Mesendoderm (in vitro differentiated cells): ENCODE data around the gene ERC2.
A peak's percentile ranks its signal among the peaks of the same experiment; 100 is the strongest.

Experiments used
- DNase-seq: peaks from one replicate; pipeline ENCODE4 v3.0.0; 2013
- H2AK5ac ChIP-seq: 2 replicates; pipeline ENCODE4 v1.6.1; 2013; ENCODE audit warnings: low read length, inconsistent platforms
- H2BK120ac ChIP-seq: 2 replicates; pipeline ENCODE4 v1.6.1; 2013; ENCODE audit warnings: low read depth, mild to moderate bottlenecking, low read length, moderate library complexity, mixed read lengths
- H2BK15ac ChIP-seq: replicated peaks from 2 replicates; pipeline ENCODE4 v1.6.1; 2013; ENCODE audit warnings: low read depth, mild to moderate bottlenecking, moderate library complexity
- H2BK5ac ChIP-seq: 2 replicates; pipeline ENCODE4 v1.6.1; 2013; ENCODE audit warnings: low read length, inconsistent platforms
- H3K18ac ChIP-seq: 2 replicates; pipeline ENCODE4 v1.6.1; 2013; ENCODE audit warnings: mild to moderate bottlenecking, low read length, mixed read lengths
- H3K23ac ChIP-seq: one replicate; pipeline ENCODE4 v1.6.1; 2013; ENCODE audit warnings: low read length
- H3K27ac ChIP-seq: 2 replicates; pipeline ENCODE4 v1.5.1; 2013; ENCODE audit warnings: low read depth, mild to moderate bottlenecking, inconsistent platforms, low read length, moderate library complexity
- H3K27me3 ChIP-seq: 2 replicates; pipeline ENCODE4 v1.6.1; 2013; ENCODE audit warnings: low read length, control low read depth, mild to moderate bottlenecking, inconsistent platforms; ENCODE audit not compliant: insufficient read depth, poor library complexity
- H3K36me3 ChIP-seq: 2 replicates; pipeline ENCODE4 v1.6.1; 2013; ENCODE audit warnings: low read length, inconsistent platforms; ENCODE audit not compliant: control insufficient read depth, insufficient read depth
- H3K4ac ChIP-seq: one replicate; pipeline ENCODE4 v1.6.1; 2013; ENCODE audit warnings: low read depth, mild to moderate bottlenecking, low read length, moderate library complexity
- H3K4me1 ChIP-seq: 2 replicates; pipeline ENCODE4 v1.6.1; 2013; ENCODE audit warnings: low read depth, low read length, inconsistent platforms; ENCODE audit not compliant: control insufficient read depth
- H3K4me2 ChIP-seq: 2 replicates; pipeline ENCODE4 v1.6.1; 2013; ENCODE audit warnings: low read length
- H3K4me3 ChIP-seq: 2 replicates; pipeline ENCODE4 v1.5.1; 2013; ENCODE audit warnings: mild to moderate bottlenecking, low read length
- H3K56ac ChIP-seq: one replicate; pipeline ENCODE4 v1.6.1; 2013; ENCODE audit warnings: low read length
- H3K79me1 ChIP-seq: 2 replicates; pipeline ENCODE4 v1.6.1; 2013; ENCODE audit warnings: low read length, inconsistent platforms
- H3K79me2 ChIP-seq: 2 replicates; pipeline ENCODE4 v1.6.1; 2013; ENCODE audit warnings: mild to moderate bottlenecking, low read length; ENCODE audit not compliant: control insufficient read depth, insufficient read depth
- H3K9ac ChIP-seq: 2 replicates; pipeline ENCODE4 v1.6.1; 2013; ENCODE audit warnings: low read length, inconsistent platforms
- H4K5ac ChIP-seq: one replicate; pipeline ENCODE4 v1.6.1; 2013; ENCODE audit warnings: low read length
- H4K8ac ChIP-seq: one replicate; pipeline ENCODE4 v1.6.1; 2013; ENCODE audit warnings: low read depth, mild to moderate bottlenecking, control low read depth, low read length, moderate library complexity
- WGBS: extraction: QIAGEN DNeasy Blood & Tissue Kit; methylation state at CpG from one replicate; pipeline ENCODE4 v1.1.7; 2013; ENCODE audit warnings: low lambda C conversion rate, missing lambda C conversion rate; ENCODE audit not compliant: insufficient coverage; ENCODE audit errors: extremely low coverage; 5-methylcytosine and 5-hydroxymethylcytosine counted together

ERC2 gene

GRCh38 chr3:55988905-55989304, 479.4 kb downstream of the ERC2 start:
- no CpG with 5 or more reads among the region's 3 CpGs for whole genome bisulfite sequencing

GRCh38 chr3:55984626-55985025, 483.6 kb downstream of the ERC2 start:
- Histone ChIP-seq H2BK15ac (no peak overlapping the region), H3K9ac (no peak overlapping the region), H3K27me3 (no peaks in the 10 kb centered on the region), H3K27ac (no peak overlapping the region), H3K4me1 (no peaks in the 10 kb centered on the region), H3K23ac (no peak overlapping the region), H3K79me1 (no peaks in the 10 kb centered on the region), H2BK5ac (no peak overlapping the region), H3K4ac (no peak overlapping the region), H2BK120ac (no peak overlapping the region), H3K18ac (no peak overlapping the region), H3K4me3 (no peak overlapping the region), H2AK5ac (no peak overlapping the region), H4K5ac (no peak overlapping the region), H4K8ac (no peak overlapping the region), H3K56ac (no peak overlapping the region), H3K4me2 (no peak overlapping the region), H3K36me3 (no peaks in the 10 kb centered on the region), H3K79me2 (no peaks in the 10 kb centered on the region)
- no CpG with 5 or more reads among the region's 5 CpGs for WGBS
- DNase-seq, result peak; percentile 35

More at GRCh38 chr3:55988905-55989304, 479.4 kb downstream of the ERC2 start:
- H4K8ac ChIP-seq, result no peak overlapping the region
- H3K18ac ChIP-seq, result no peak overlapping the region
- no peaks in the 10 kb centered on the region for H3K4me1 ChIP-seq
- no peak overlapping the region for H3K23ac ChIP-seq
- H3K4me3 ChIP-seq, result no peak overlapping the region
- no peak overlapping the region for H2BK120ac ChIP-seq
- no peaks in the 10 kb centered on the region for H3K27me3 ChIP-seq
- H2AK5ac ChIP-seq, result no peak overlapping the region
- no peak overlapping the region for H3K9ac ChIP-seq
- no peak for DNase-seq
- H3K36me3 ChIP-seq, result no peaks in the 10 kb centered on the region
- no peak overlapping the region for H2BK15ac ChIP-seq
- H3K27ac ChIP-seq, result no peak overlapping the region
- no peak overlapping the region for H4K5ac ChIP-seq
- H3K4ac ChIP-seq, result no peak overlapping the region
- no peaks in the 10 kb centered on the region for H3K79me1 ChIP-seq
- no peak overlapping the region for H3K56ac ChIP-seq
- no peak overlapping the region for H2BK5ac ChIP-seq
- H3K4me2 ChIP-seq, result no peak overlapping the region
- H3K79me2 ChIP-seq, result no peaks in the 10 kb centered on the region

GRCh38 chr3:55978953-55979352, 489.3 kb downstream of the ERC2 start:
- Histone ChIP-seq H2BK5ac (no peak overlapping the region), H3K4ac (no peak overlapping the region), H3K79me2 (no peaks in the 10 kb centered on the region), H3K9ac (no peak overlapping the region), H3K56ac (no peak overlapping the region), H4K5ac (no peak overlapping the region), H3K4me3 (no peak overlapping the region), H3K4me2 (no peak overlapping the region), H3K18ac (no peak overlapping the region), H2BK15ac (no peak overlapping the region), H2BK120ac (no peak overlapping the region), H3K4me1 (no peaks in the 10 kb centered on the region), H3K36me3 (no peaks in the 10 kb centered on the region), H3K27me3 (no peaks in the 10 kb centered on the region), H3K79me1 (no peaks in the 10 kb centered on the region), H2AK5ac (no peak overlapping the region), H3K27ac (no peak overlapping the region), H3K23ac (no peak overlapping the region), H4K8ac (no peak overlapping the region)
- DNase-seq, result no peak
- no CpG with 5 or more reads among the region's 6 CpGs for WGBS

- Histone ChIP-seq H3K56ac (no peak overlapping the region), H3K36me3 (no peaks in the 10 kb centered on the region), H3K27me3 (no peaks in the 10 kb centered on the region), H3K23ac (no peak overlapping the region), H3K18ac (no peak overlapping the region), H3K79me1 (no peaks in the 10 kb centered on the region), H2BK5ac (no peak overlapping the region), H3K4me2 (no peak overlapping the region), H3K27ac (no peak overlapping the region), H4K5ac (no peak overlapping the region), H2BK120ac (no peak overlapping the region), H2AK5ac (no peak overlapping the region), H4K8ac (no peak overlapping the region), H2BK15ac (no peak overlapping the region), H3K4ac (no peak overlapping the region), H3K9ac (no peak overlapping the region), H3K79me2 (no peaks in the 10 kb centered on the region), H3K4me1 (no peaks in the 10 kb centered on the region), H3K4me3 (no peak overlapping the region)
- WGBS, result no CpG with 5 or more reads among the region's 13 CpGs
- DNase-seq, result no peak
Measured at GRCh38 chr3:55974421-55975165, 493.7 kb downstream of the ERC2 start.

GRCh38 chr3:55969634-55970033, 498.6 kb downstream of the ERC2 start:
- Histone ChIP-seq H4K5ac (no peak overlapping the region), H2AK5ac (no peak overlapping the region), H3K36me3 (no peaks in the 10 kb centered on the region), H2BK15ac (no peak overlapping the region), H3K23ac (no peak overlapping the region), H3K79me2 (no peaks in the 10 kb centered on the region), H3K4me2 (no peak overlapping the region), H4K8ac (no peak overlapping the region), H3K27ac (no peak overlapping the region), H3K4ac (no peak overlapping the region), H3K27me3 (no peaks in the 10 kb centered on the region), H3K18ac (no peak overlapping the region), H3K4me1 (no peaks in the 10 kb centered on the region), H3K9ac (no peak overlapping the region), H2BK5ac (no peak overlapping the region), H3K56ac (no peak overlapping the region), H3K4me3 (no peak overlapping the region), H3K79me1 (no peaks in the 10 kb centered on the region), H2BK120ac (no peak overlapping the region)
- no peak for DNase-seq
- WGBS, result no CpG with 5 or more reads among the region's 2 CpGs

GRCh38 chr3:55968331-55968730, 499.9 kb downstream of the ERC2 start:
- Histone ChIP-seq H3K23ac (no peak overlapping the region), H2BK15ac (no peak overlapping the region), H3K18ac (no peak overlapping the region), H2AK5ac (no peak overlapping the region), H2BK5ac (no peak overlapping the region), H3K4ac (no peak overlapping the region), H3K79me1 (no peaks in the 10 kb centered on the region), H4K8ac (no peak overlapping the region), H4K5ac (no peak overlapping the region), H3K4me3 (no peak overlapping the region), H3K79me2 (no peaks in the 10 kb centered on the region), H3K56ac (no peak overlapping the region), H3K4me1 (no peaks in the 10 kb centered on the region), H3K27ac (no peak overlapping the region), H3K9ac (no peak overlapping the region), H3K36me3 (no peaks in the 10 kb centered on the region), H2BK120ac (no peak overlapping the region), H3K27me3 (no peaks in the 10 kb centered on the region), H3K4me2 (no peak overlapping the region)
- DNase-seq, result no peak
- no CpG with 5 or more reads among the region's 6 CpGs for WGBS
